Smooth muscle cell (in vitro differentiated cells): ENCODE data around the gene ARHGAP27. TPM values are rescaled to one million over a fixed set of nuclear protein-coding genes. Genes with fewer than 3 reads are reported as not detected.

Source experiments
- DNase-seq: peaks from one replicate; lab custom pipeline; 2025; ENCODE audit not compliant: unreplicated experiment; lab: John Stamatoyannopoulos, UW
- H2AFZ ChIP-seq: fragments of 200-600 bp; sonication (generic); 2 replicates; pipeline ENCODE4 v1.6.0; 2016; ENCODE audit warnings: antibody characterized with exemption, low read depth, mild to moderate bottlenecking
- H3F3A ChIP-seq: fragments of 200-600 bp; sonication (generic); 2 replicates; pipeline ENCODE4 v1.6.0; 2017; ENCODE audit warnings: antibody characterized with exemption, low read depth
- H3K27ac ChIP-seq: fragments of 200-600 bp; sonication (generic); 2 replicates; pipeline ENCODE4 v1.5.1; 2016; ENCODE audit warnings: low read depth, mild to moderate bottlenecking
- H3K27me3 ChIP-seq: fragments of 200-600 bp; sonication (generic); 2 replicates; pipeline ENCODE4 v1.6.1; 2016; ENCODE audit warnings: low read depth, mild to moderate bottlenecking
- H3K36me3 ChIP-seq: fragments of 200-600 bp; sonication (generic); 2 replicates; pipeline ENCODE4 v1.5.1; 2016; ENCODE audit warnings: low read depth
- H3K4me1 ChIP-seq: fragments of 200-600 bp; sonication (generic); 2 replicates; pipeline ENCODE4 v1.5.1; 2016; ENCODE audit warnings: low read depth
- H3K4me2 ChIP-seq: fragments of 200-600 bp; sonication (generic); 2 replicates; pipeline ENCODE4 v1.6.0; 2016; ENCODE audit warnings: mild to moderate bottlenecking
- H3K4me3 ChIP-seq: fragments of 200-600 bp; sonication (generic); 2 replicates; pipeline ENCODE4 v1.5.1; 2016; ENCODE audit warnings: mild to moderate bottlenecking
- H3K79me2 ChIP-seq: fragments of 200-600 bp; sonication (generic); 2 replicates; pipeline ENCODE4 v1.6.0; 2016; ENCODE audit warnings: low read depth, mild to moderate bottlenecking
- H3K9ac ChIP-seq: fragments of 200-600 bp; sonication (generic); 2 replicates; pipeline ENCODE4 v1.6.0; 2016; ENCODE audit warnings: low read depth
- H3K9me3 ChIP-seq: fragments of 200-600 bp; sonication (generic); replicated peaks from 2 replicates; pipeline ENCODE4 v1.5.1; 2016; ENCODE audit warnings: low read depth
- H4K20me1 ChIP-seq: fragments of 200-600 bp; sonication (generic); 2 replicates; pipeline ENCODE4 v1.6.0; 2016; ENCODE audit warnings: low read depth
- WGBS: methylation state at CpG from one replicate; pipeline ENCODE4 v1.1.7; 2016; ENCODE audit warnings: low lambda C conversion rate; 5-methylcytosine and 5-hydroxymethylcytosine counted together
- polyA plus RNA-seq: library from polyadenylated mRNA; unstranded; fragments of >200 nt; fragmentation: Nextera tagmentation; extraction: Ambion mirVana; gene quantifications from 2 replicates; pipeline ENCODE4 v1.2.1, GENCODE V29; 2016
- total RNA-seq: library from RNA; depleted of rRNA; stranded (reverse); fragments of >200 nt; gene quantifications from 2 replicates; pipeline ENCODE4 v1.2.3, GENCODE V29; 2014
- TF ChIP-seq, protein P1 (sequence below): fragments of 200-600 bp; sonication (generic); IDR thresholded peaks from 2 replicates; pipeline ENCODE4 v1.5.1; 2017; ENCODE audit warnings: borderline replicate concordance, mild to moderate bottlenecking, antibody characterized with exemption; ENCODE audit not compliant: insufficient read depth, poor library complexity, severe bottlenecking

ARHGAP27 gene
- total and polyA plus RNA-seq, 2 experiments from 2014 or later, result 3.6 to 3.7 TPM

DNA sequence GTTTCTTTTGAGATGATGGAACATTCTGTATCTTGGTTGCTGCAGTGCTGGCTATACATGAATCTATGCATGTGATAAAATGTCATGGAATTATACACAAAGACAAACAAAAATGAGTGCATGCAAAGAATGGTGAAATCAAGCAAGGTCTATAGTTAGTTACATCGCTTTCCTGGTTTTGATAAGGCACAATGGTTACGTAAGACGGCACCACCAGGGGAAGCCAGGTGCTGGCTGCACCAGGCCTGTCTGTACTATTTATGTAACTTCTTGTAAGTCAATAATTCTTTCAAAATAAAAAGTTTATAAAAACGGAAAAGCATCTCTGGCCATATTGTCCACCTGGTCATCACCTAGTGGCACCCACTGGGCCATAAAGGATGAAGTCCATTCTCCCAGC, 46.5 kb downstream of the ARHGAP27 start:
- no peaks in the 10 kb centered on the region for H3K9me3 ChIP-seq
- no peak overlapping the region for H3K9ac ChIP-seq
- no peaks in the 10 kb centered on the region for H3K4me1 ChIP-seq
- no peaks in the 10 kb centered on the region for H3K36me3 ChIP-seq
- no peaks in the 10 kb centered on the region for H3K27me3 ChIP-seq
- no peaks in the 10 kb centered on the region for H3F3A ChIP-seq
- DNase-seq, result no peak
- WGBS, result 88% methylated on average over 4 of the region's 4 CpGs
- TF ChIP-seq, protein P1, sequence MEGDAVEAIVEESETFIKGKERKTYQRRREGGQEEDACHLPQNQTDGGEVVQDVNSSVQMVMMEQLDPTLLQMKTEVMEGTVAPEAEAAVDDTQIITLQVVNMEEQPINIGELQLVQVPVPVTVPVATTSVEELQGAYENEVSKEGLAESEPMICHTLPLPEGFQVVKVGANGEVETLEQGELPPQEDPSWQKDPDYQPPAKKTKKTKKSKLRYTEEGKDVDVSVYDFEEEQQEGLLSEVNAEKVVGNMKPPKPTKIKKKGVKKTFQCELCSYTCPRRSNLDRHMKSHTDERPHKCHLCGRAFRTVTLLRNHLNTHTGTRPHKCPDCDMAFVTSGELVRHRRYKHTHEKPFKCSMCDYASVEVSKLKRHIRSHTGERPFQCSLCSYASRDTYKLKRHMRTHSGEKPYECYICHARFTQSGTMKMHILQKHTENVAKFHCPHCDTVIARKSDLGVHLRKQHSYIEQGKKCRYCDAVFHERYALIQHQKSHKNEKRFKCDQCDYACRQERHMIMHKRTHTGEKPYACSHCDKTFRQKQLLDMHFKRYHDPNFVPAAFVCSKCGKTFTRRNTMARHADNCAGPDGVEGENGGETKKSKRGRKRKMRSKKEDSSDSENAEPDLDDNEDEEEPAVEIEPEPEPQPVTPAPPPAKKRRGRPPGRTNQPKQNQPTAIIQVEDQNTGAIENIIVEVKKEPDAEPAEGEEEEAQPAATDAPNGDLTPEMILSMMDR, result no peak
- no peak overlapping the region for H2AFZ ChIP-seq
- H3K79me2 ChIP-seq, result no peaks in the 10 kb centered on the region
- H4K20me1 ChIP-seq, result no peaks in the 10 kb centered on the region
- no peak overlapping the region for H3K4me3 ChIP-seq
- H3K27ac ChIP-seq, result no peak overlapping the region
- no peak overlapping the region for H3K4me2 ChIP-seq

DNA sequence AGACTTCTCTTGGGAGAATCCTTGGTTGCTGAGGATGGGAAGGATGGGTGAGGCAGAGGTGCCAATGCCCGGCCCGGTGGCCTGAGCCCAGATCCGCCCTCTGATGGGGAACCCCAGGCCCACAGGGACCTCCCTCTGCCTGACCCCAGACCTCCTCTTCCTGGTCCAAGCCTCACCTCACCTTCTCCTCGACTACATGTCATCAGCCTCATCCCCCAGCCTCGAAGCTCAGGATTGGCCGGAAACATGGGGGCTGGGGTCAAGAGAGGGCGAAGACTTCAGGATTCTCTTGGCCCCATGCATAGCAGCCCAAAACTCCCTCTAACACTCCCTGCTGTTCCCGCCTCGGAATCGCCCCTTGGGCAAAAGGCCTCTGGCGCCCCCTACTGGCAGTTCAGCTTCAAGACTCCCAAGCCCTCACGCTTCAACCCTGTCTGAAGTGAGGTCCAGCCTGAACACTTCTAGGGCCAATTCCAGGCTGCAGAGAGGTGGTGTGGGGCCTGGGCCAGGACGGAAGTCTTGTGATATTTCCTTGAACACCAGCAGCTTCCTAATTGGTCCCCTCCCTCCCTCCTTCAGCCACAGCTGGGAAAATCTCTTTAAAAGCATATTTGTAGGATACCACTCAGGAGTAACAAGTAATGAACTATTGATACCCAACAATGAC, 47.2 kb downstream of the ARHGAP27 start:
- Histone ChIP-seq H3K27me3 (no peaks in the 10 kb centered on the region), H3K9me3 (no peaks in the 10 kb centered on the region), H3K79me2 (no peaks in the 10 kb centered on the region), H3K4me3 (no peak overlapping the region), H2AFZ (no peak overlapping the region), H3K4me1 (no peaks in the 10 kb centered on the region), H3K36me3 (no peaks in the 10 kb centered on the region), H4K20me1 (no peaks in the 10 kb centered on the region), H3K9ac (no peak overlapping the region), H3F3A (no peaks in the 10 kb centered on the region), H3K27ac (no peak overlapping the region), H3K4me2 (no peak overlapping the region)
- DNase-seq, result peak; percentile 69
- TF ChIP-seq, protein P1, result peak; percentile 99
- WGBS, result 22% methylated on average over 13 of the region's 13 CpGs

DNA sequence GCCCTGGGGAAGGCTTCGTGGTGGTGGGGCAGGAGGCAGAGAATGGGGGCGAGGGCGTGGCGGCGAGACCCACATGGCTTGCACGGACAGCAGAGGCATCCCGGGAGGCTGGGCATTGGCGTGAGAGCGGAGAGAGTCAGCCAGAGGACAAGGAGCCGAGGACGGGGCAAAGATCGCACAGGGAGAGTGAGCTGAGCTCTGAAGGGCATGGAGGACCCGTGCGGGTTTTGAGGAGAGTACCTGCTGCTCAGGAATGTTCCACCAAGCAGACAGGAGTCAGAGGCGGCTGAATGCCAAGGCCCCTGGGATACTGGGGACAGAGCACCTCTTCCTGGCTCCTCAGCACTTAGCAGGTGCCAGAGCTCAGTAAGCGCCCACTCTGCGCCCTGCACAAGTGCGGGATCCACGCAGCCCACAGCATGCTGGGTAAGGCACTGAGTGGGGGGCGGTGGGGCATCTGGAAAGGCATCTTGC, 47.8 kb downstream of the ARHGAP27 start:
- Histone ChIP-seq H4K20me1 (no peaks in the 10 kb centered on the region), H3F3A (no peaks in the 10 kb centered on the region), H3K4me1 (no peaks in the 10 kb centered on the region), H3K9me3 (no peaks in the 10 kb centered on the region), H3K4me2 (peak overlapping the region; percentile 53), H2AFZ (no peak overlapping the region), H3K9ac (no peak overlapping the region), H3K27me3 (no peaks in the 10 kb centered on the region), H3K4me3 (no peak overlapping the region), H3K27ac (no peak overlapping the region), H3K36me3 (no peaks in the 10 kb centered on the region), H3K79me2 (no peaks in the 10 kb centered on the region)
- no peak for DNase-seq
- TF ChIP-seq, protein P1, result no peak
- 91% methylated on average over 20 of the region's 20 CpGs for WGBS
